ENCODE measurements around the gene SFTPA2. TPM values are rescaled to one million over a fixed set of nuclear protein-coding genes. Genes with fewer than 3 reads are reported as not detected.
"Not testable (repeated sequence)": the region's sequence is repeated elsewhere in the genome, so short reads cannot be mapped to it uniquely, and the experiment has no call there.

The SFTPA2 gene
- total RNA-seq, 1 donor from 2014 or later, result not detected

DNA sequence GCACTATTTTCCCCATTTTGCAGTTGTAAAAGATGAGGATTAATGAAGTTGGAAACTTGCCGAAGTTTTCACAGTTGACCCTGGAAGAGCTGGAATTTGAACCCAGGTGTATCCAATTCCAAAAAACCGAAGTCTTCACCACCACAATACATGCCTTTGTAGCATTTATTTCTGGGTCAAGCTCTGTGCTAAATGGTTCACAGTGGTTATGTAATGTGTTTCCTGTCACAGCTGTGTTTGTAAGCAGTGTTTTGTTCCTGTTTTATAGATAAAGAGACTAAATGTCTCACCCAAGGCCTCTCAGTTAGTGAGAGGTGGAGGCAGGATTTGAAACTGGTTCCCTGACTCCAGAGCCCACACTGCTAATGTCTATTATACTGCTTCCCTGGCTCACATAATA, 17.6 kb downstream of the SFTPA2 start:
- no peak overlapping the region for H3K27ac Mint-ChIP-seq (ENCODE audit: unreplicated experiment)
- H3K4me3 Mint-ChIP-seq (ENCODE audit: unreplicated experiment), result no peak overlapping the region
- peaks cover 2% of the 10 kb centered on the region for H3K36me3 Mint-ChIP-seq (ENCODE audit: low read depth)
- H3K27me3 Mint-ChIP-seq (ENCODE audit: low read depth), result peaks cover 3% of the 10 kb centered on the region
- DNase-seq (ENCODE audit: low spot score), result no peak
- TF ChIP-seq, protein P1, sequence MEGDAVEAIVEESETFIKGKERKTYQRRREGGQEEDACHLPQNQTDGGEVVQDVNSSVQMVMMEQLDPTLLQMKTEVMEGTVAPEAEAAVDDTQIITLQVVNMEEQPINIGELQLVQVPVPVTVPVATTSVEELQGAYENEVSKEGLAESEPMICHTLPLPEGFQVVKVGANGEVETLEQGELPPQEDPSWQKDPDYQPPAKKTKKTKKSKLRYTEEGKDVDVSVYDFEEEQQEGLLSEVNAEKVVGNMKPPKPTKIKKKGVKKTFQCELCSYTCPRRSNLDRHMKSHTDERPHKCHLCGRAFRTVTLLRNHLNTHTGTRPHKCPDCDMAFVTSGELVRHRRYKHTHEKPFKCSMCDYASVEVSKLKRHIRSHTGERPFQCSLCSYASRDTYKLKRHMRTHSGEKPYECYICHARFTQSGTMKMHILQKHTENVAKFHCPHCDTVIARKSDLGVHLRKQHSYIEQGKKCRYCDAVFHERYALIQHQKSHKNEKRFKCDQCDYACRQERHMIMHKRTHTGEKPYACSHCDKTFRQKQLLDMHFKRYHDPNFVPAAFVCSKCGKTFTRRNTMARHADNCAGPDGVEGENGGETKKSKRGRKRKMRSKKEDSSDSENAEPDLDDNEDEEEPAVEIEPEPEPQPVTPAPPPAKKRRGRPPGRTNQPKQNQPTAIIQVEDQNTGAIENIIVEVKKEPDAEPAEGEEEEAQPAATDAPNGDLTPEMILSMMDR (IDR thresholded peaks at IDR 0.05), result no peak
- peaks cover 19% of the 10 kb centered on the region for H3K9me3 Mint-ChIP-seq (ENCODE audit: low read depth)
- no peaks in the 10 kb centered on the region for H3K4me1 Mint-ChIP-seq (ENCODE audit: low read depth)

DNA sequence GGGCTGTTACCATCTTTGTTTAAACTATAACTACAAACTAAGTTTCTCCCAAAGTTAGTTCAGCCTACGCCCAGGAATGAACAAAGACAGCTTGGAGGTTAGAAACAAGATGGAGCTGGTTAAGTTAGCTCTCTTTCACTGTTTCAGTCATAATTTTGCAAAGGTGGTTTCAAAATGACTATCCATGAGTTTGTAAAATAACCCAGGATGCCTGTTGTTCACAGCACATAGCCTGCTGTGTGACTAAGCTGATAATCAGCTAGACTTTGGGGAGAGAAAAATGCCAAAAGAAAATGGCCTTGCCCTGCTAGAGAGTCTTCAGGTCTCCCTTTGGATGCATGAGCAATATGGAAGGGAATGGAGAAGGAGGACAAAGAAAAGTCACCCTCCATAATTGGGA, 19.3 kb downstream of the SFTPA2 start:
- H3K36me3 Mint-ChIP-seq (ENCODE audit: low read depth); H3K27me3 Mint-ChIP-seq (ENCODE audit: low read depth); H3K4me3 Mint-ChIP-seq (ENCODE audit: unreplicated experiment); H3K9me3 Mint-ChIP-seq (ENCODE audit: low read depth); H3K4me1 Mint-ChIP-seq (ENCODE audit: low read depth); DNase-seq (ENCODE audit: low spot score); H3K27ac Mint-ChIP-seq (ENCODE audit: unreplicated experiment): not testable (repeated sequence)

DNA sequence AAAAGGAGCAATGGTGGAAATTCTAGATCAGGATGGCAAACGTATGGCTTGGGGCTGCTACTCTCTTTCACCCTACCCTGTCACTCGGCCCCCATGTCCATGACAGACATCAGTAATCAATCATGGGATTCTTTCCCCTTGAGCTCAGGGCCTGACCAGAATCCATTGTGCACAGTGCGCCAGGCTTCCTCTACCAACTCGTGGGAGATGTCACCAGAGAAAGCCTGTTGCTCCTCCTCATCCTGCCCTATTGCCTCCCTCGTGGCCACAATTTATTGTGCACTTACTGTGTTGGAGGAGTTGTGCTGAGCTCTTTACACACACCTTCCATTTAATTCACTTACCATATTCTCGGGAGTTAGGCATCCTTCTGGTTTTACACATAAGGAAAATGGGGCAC, 21.9 kb downstream of the SFTPA2 start:
- H3K4me3 Mint-ChIP-seq (ENCODE audit: unreplicated experiment); DNase-seq (ENCODE audit: low spot score); H3K27ac Mint-ChIP-seq (ENCODE audit: unreplicated experiment); H3K9me3 Mint-ChIP-seq (ENCODE audit: low read depth); H3K36me3 Mint-ChIP-seq (ENCODE audit: low read depth); H3K27me3 Mint-ChIP-seq (ENCODE audit: low read depth); H3K4me1 Mint-ChIP-seq (ENCODE audit: low read depth): not testable (repeated sequence)

DNA sequence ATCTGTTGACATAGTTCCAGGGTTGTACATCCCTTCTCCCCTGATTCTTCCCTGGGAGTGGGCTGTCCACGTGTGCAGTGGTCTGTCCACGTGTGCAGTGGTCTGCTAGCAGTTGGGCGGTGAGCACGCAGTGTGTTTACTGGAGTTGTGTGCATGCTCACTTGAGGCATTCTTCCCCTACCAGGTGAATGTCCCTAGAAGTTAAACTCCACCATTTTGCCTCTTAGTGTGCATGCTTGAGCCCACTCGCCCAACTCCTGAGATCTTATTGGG, 26.4 kb downstream of the SFTPA2 start:
- not testable (repeated sequence) for H3K9me3 Mint-ChIP-seq (ENCODE audit: low read depth); H3K4me3 Mint-ChIP-seq (ENCODE audit: unreplicated experiment); H3K27me3 Mint-ChIP-seq (ENCODE audit: low read depth); H3K4me1 Mint-ChIP-seq (ENCODE audit: low read depth); H3K36me3 Mint-ChIP-seq (ENCODE audit: low read depth); DNase-seq (ENCODE audit: low spot score)
- H3K27ac Mint-ChIP-seq (ENCODE audit: unreplicated experiment), result peak overlapping the region; percentile 94

DNA sequence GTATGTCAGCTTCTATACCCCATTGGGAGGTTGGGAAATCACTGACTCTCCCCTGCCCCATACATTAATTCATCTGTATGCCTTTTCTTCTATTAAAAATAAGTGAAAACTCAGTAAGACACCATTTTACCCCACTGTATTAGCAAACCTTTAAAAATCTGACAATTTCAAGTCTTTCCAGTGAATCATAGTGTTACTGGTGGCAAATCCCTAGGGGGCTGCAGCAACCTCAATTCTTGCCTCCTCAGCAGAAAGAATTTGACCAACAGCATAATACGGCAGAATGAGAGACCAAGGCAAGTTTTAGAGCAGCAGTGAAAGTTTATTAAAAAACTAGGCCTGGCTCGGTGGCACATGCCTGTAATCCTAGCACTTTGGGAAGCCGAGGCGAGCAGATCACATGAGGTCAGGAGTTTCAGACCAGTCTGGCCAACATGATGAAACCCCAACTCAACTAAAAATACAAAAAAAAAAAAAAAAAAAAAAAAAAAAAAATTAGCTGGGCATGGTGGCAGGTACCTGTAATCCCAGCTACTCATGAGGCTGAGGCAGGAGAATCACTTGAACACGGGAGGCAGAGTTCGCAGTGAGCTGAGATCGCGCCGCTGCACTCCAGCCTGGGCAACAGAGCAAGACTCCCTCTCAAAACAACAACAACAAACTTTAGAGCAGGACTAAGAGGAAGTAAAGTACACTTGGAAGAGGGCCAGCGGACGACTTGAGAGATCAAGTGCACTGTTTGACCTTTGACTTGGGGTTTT, 26.9 kb downstream of the SFTPA2 start:
- DNase-seq (ENCODE audit: low spot score); H3K27me3 Mint-ChIP-seq (ENCODE audit: low read depth); H3K36me3 Mint-ChIP-seq (ENCODE audit: low read depth); H3K9me3 Mint-ChIP-seq (ENCODE audit: low read depth); H3K4me3 Mint-ChIP-seq (ENCODE audit: unreplicated experiment); H3K4me1 Mint-ChIP-seq (ENCODE audit: low read depth): not testable (repeated sequence)
- H3K27ac Mint-ChIP-seq (ENCODE audit: unreplicated experiment), result peak overlapping the region; percentile 94

DNA sequence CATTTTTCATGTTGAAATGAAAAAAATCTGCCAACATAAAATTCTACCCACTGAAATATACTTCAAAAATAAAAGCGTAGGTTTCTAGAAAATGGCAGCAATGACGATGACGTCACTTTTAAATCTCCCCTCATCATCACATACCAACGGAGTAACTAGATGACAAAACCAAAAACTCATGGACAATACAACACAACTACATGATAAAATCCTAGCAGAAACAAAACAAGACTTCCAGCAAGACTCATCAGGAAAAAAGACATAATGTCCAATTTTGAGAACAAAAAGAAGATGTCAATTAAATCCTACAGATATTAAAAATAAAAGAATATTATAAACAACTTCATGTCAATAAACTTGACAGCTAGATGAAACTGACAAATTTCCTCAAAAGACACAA, 31.9 kb downstream of the SFTPA2 start:
- not testable (repeated sequence) for H3K9me3 Mint-ChIP-seq (ENCODE audit: low read depth); DNase-seq (ENCODE audit: low spot score); H3K4me1 Mint-ChIP-seq (ENCODE audit: low read depth); H3K27me3 Mint-ChIP-seq (ENCODE audit: low read depth); H3K4me3 Mint-ChIP-seq (ENCODE audit: unreplicated experiment); H3K27ac Mint-ChIP-seq (ENCODE audit: unreplicated experiment); H3K36me3 Mint-ChIP-seq (ENCODE audit: low read depth)

DNA sequence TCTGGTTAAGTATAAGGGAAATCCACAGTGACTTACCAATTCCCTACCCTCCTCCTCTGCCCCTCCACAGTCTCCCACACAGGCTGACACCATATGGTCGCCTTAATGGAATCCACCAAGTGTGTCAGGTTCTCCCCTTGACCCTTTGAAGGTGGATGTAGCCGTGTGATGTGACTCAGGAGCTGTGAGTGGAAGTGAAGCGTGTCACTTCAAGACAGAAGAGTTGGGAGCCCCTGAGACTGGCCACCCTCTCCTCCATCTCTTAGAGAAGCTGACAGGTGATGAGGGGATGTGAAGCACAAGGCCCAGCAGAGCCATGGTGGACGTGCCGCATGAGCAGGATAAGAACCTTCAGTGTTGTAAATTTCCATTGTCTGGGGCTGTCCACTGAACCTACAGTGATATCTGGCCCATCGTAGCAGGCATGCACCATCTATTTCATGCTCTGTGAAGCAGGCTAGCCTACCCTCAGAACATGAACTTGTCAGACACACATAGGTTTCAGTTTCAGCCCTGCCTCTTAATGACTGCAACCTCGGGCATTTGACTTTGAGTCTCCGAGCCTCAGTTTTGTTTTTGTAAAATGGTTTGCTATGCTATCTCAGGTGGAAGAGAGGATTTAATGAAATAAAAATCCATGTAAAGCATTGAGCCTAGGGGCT, 35.0 kb downstream of the SFTPA2 start:
- H3K27ac Mint-ChIP-seq (ENCODE audit: unreplicated experiment); DNase-seq (ENCODE audit: low spot score); H3K4me3 Mint-ChIP-seq (ENCODE audit: unreplicated experiment); H3K36me3 Mint-ChIP-seq (ENCODE audit: low read depth); H3K27me3 Mint-ChIP-seq (ENCODE audit: low read depth); H3K4me1 Mint-ChIP-seq (ENCODE audit: low read depth); H3K9me3 Mint-ChIP-seq (ENCODE audit: low read depth): not testable (repeated sequence)

DNA sequence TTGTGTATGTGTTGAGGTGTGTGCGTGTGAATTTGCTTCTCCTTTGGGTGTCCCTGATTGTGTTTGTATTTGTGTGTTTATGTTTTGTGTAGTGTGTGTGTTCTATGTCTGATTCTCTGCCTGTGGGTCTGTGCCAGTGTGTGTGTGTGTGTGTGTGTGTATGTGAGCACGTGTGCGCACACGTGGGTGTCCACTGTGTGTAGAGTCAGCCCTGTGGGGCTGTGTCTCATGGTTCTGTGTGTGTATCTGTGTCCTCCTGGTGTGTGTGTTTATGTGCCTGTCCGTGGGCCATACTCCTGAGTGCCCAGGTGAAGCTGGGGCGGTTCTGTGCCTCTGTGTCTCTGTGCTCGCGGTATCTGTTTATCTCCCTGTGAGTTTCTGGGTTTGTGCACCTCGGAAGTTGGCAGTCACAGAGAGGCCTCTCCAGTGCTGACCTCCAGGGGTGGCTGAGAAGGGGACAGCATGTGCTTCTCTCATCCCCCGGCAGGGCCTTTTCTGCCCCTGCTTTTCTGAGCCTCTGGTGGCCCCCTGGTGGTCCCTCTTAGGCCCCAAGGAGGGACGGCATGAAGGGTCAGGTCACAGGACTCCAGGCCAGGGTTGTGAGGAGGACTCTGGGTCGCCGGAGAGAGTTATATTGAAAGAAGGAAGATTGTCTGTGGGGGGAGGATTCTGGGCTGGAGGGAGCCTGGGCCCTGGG, 36.9 kb downstream of the SFTPA2 start:
- not testable (repeated sequence) for H3K27ac Mint-ChIP-seq (ENCODE audit: unreplicated experiment); H3K4me3 Mint-ChIP-seq (ENCODE audit: unreplicated experiment); H3K36me3 Mint-ChIP-seq (ENCODE audit: low read depth); H3K27me3 Mint-ChIP-seq (ENCODE audit: low read depth); DNase-seq (ENCODE audit: low spot score); H3K4me1 Mint-ChIP-seq (ENCODE audit: low read depth); H3K9me3 Mint-ChIP-seq (ENCODE audit: low read depth)

DNA sequence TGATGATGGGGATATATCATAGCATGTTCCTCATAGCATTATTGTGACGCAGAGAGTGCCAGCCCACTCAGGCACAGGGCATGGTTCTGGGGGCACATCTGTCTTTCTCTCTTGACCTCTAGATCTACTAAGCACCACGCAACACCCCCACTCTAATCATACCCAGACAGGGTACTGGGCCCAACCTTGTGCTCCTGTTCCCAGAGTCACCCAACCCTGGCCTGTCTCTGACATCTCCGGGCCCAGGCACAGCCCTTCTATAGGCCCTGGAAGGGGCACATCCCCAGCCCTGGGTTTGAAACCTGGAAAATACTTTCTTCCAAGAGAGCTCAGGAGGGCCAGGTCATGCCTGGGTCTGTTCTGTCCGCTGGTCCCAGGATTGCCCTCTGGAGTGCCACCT, 37.7 kb downstream of the SFTPA2 start:
- not testable (repeated sequence) for H3K36me3 Mint-ChIP-seq (ENCODE audit: low read depth); H3K4me3 Mint-ChIP-seq (ENCODE audit: unreplicated experiment); DNase-seq (ENCODE audit: low spot score); H3K9me3 Mint-ChIP-seq (ENCODE audit: low read depth); H3K4me1 Mint-ChIP-seq (ENCODE audit: low read depth); H3K27me3 Mint-ChIP-seq (ENCODE audit: low read depth); H3K27ac Mint-ChIP-seq (ENCODE audit: unreplicated experiment)

DNA sequence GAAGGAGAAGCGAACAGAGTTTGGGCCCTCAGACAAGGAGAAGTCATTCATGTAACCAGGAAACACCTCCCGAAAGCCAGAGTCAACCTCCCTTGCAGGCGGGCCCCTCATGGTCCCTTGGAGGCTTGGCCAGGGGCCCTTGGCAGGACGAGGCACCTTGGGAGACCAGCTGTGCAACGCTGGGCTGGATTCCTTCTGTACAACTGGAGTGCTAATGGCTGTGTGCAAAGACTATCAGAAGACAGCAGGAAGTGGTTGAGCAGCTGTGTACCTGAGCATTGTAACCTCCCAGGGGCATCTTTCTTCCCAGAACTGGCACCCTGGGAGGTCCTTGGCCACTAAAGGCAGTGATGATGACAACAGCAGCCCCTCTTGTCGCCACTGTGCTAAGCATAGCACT, 38.5 kb downstream of the SFTPA2 start:
- not testable (repeated sequence) for H3K4me3 Mint-ChIP-seq (ENCODE audit: unreplicated experiment); H3K36me3 Mint-ChIP-seq (ENCODE audit: low read depth); DNase-seq (ENCODE audit: low spot score); H3K27ac Mint-ChIP-seq (ENCODE audit: unreplicated experiment); H3K9me3 Mint-ChIP-seq (ENCODE audit: low read depth); H3K4me1 Mint-ChIP-seq (ENCODE audit: low read depth); H3K27me3 Mint-ChIP-seq (ENCODE audit: low read depth)

DNA sequence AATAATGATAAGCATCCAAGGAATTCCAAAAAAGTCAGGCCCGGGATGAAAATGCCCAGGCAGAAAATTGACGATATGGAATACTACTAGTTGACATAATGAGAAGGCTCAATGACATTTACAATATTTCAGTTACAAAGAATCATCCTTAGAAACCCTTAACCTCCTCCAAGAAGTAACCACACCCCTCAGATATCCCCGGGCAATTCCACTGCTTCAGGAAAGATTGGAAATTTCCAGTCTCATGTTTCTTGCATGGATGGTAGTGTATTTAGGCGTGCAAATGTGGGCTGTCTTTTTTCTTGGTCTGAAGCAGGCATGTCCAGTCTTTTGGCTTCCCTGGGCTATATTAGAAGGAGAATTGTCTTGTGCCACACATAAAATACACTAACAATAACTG, 42.6 kb downstream of the SFTPA2 start:
- not testable (repeated sequence) for H3K36me3 Mint-ChIP-seq (ENCODE audit: low read depth); H3K27ac Mint-ChIP-seq (ENCODE audit: unreplicated experiment); H3K27me3 Mint-ChIP-seq (ENCODE audit: low read depth); H3K9me3 Mint-ChIP-seq (ENCODE audit: low read depth); H3K4me1 Mint-ChIP-seq (ENCODE audit: low read depth); DNase-seq (ENCODE audit: low spot score); H3K4me3 Mint-ChIP-seq (ENCODE audit: unreplicated experiment)
